Omental fat pad (tissue), 4 donors: ENCODE results near the gene TMEM63C. TPM values are rescaled to one million over a fixed set of nuclear protein-coding genes. Genes with fewer than 3 reads are reported as not detected.

Source experiments
- ATAC-seq: fragments of 150-250 bp; one replicate; pipeline ENCODE4 v1.9.1; 2016; ENCODE audit warnings: mild to moderate bottlenecking, moderate library complexity; ENCODE audit not compliant: low FRiP score
- DNase-seq: peaks from one replicate; pipeline ENCODE4 v3.0.0-alpha.2; 2019; ENCODE audit warnings: low spot score
- CTCF ChIP-seq, 3 donors: fragments of 450-650 bp; IDR thresholded peaks; one replicate each; pipeline ENCODE4 v1.5.1; 2016 to 2017; ENCODE audit warnings: antibody characterized with exemption in 3 of 3, mild to moderate bottlenecking in 3 of 3, moderate library complexity in 2 of 3
- total RNA-seq, 4 donors: library from RNA; depleted of rRNA; stranded (reverse); fragments of >200 nt; gene quantifications; one replicate each; pipeline ENCODE4 v1.1.0, GENCODE V29; 2016

The TMEM63C gene
- total RNA-seq, 4 donors from 2014 or later = 0.13 TPM; not detected in 3

- ATAC-seq (no peak), DNase-seq (no peak)
- no peak for TF ChIP-seq CTCF (IDR thresholded peaks at IDR 0.05)
These were observed 58.8 kb downstream of the TMEM63C start for GRCh38 chr14:77240336-77240915.

- no peak for TF ChIP-seq CTCF (IDR thresholded peaks at IDR 0.05)
- ATAC-seq = no peak
These were observed 60.4 kb downstream of the TMEM63C start for GRCh38 chr14:77241955-77242354.

GRCh38 chr14:77242752-77243151 lies 61.2 kb downstream of the TMEM63C start:
- no peak for DNase-seq
- TF ChIP-seq CTCF (IDR thresholded peaks at IDR 0.05) = no peak
- no peak for ATAC-seq

More at GRCh38 chr14:77241955-77242354, 60.4 kb downstream of the TMEM63C start:
- DNase-seq = no peak

- DNase-seq (no peak), ATAC-seq (no peak)
- TF ChIP-seq CTCF (IDR thresholded peaks at IDR 0.05) = no peak
These were observed 62.3 kb downstream of the TMEM63C start for GRCh38 chr14:77243853-77244252.

GRCh38 chr14:77245820-77246219 lies 64.2 kb downstream of the TMEM63C start:
- ATAC-seq (no peak), DNase-seq (no peak)
- no peak for TF ChIP-seq CTCF (IDR thresholded peaks at IDR 0.05)

- ATAC-seq (no peak), DNase-seq (no peak)
- TF ChIP-seq CTCF (IDR thresholded peaks at IDR 0.05) = no peak
These were observed 65.2 kb downstream of the TMEM63C start for GRCh38 chr14:77246784-77247183.

GRCh38 chr14:77248666-77249065 lies 67.1 kb downstream of the TMEM63C start:
- no peak for TF ChIP-seq CTCF (IDR thresholded peaks at IDR 0.05)
- ATAC-seq (no peak), DNase-seq (no peak)
